ENCODE results near the gene SH3PXD2A. TPM values are rescaled to one million over a fixed set of nuclear protein-coding genes. Genes with fewer than 3 reads are reported as not detected.

SH3PXD2A gene
- total and polyA plus RNA-seq, 10 of the 15 experiments (the other 5 are each of a cell fraction or from before 2014, with no cell fraction given): 0.63 to 14.0 (median 4.4) TPM

- no peak for ATAC-seq
These were observed 258.4 kb downstream of the SH3PXD2A start for GRCh38 chr10:103597003-103597402.

DNA sequence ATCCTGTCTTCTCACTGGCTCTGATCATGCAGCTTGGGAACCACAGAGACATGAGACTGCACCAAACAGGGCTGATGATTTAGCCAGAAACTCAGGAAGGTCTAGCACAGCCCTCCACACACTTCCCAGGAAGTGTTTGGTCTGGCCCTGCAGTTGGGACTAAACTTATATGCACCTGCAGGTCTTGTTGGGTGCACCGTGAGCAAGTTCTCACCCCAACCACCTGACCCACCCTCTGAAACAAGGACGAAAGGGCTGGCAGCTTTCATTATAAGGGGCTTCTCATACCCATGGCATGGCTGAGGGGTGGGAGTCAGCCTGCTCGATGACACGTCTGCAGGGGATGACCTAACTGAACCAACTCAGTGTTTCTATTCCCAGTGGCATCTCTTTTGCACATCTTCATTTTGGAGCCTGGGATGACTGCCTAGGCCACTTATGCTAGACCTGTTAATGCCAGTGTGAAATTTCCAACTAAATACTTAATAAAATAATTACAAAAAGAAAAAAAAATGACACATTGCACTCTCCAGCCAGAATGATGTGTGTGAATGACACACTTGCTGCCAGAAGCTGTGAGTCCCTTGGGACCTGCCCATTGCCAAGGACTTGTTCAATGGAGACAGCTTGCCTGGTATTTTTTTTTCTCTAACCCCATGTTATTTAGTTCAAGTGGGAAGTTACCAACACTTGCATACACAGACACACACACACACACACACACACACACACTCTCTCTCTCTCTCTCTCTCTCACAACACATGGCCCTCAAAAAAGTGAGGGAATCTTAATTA lies 259.2 kb downstream of the SH3PXD2A start:
- no peaks in the 10 kb centered on the region for H3K79me2 ChIP-seq (ENCODE audit: control insufficient read depth, insufficient read depth, low read length)
- TF ChIP-seq ETV6 (conservative IDR thresholded peaks at IDR 0.05 in 1 of 2, IDR thresholded peaks at IDR 0.05 in 1 of 2; ENCODE audit: borderline replicate concordance in 1 of 2, low read depth in 1 of 2): no peak
- no peak for TF ChIP-seq NR2C1 (IDR thresholded peaks at IDR 0.05)
- TF ChIP-seq STAT3 (IDR thresholded peaks at IDR 0.05; ENCODE audit: low read depth, low read length): no peak
- TF ChIP-seq CHD2 (IDR thresholded peaks at IDR 0.05; ENCODE audit: borderline replicate concordance, low read depth, low read length): no peak
- TF ChIP-seq, protein P1, sequence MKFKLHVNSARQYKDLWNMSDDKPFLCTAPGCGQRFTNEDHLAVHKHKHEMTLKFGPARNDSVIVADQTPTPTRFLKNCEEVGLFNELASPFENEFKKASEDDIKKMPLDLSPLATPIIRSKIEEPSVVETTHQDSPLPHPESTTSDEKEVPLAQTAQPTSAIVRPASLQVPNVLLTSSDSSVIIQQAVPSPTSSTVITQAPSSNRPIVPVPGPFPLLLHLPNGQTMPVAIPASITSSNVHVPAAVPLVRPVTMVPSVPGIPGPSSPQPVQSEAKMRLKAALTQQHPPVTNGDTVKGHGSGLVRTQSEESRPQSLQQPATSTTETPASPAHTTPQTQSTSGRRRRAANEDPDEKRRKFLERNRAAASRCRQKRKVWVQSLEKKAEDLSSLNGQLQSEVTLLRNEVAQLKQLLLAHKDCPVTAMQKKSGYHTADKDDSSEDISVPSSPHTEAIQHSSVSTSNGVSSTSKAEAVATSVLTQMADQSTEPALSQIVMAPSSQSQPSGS (IDR thresholded peaks at IDR 0.05; ENCODE audit: low read length): no peak
- TF ChIP-seq POLR2AphosphoS5 (IDR thresholded peaks at IDR 0.05; ENCODE audit: low read length): no peak
- no peak for TF ChIP-seq GATAD2B (conservative IDR thresholded peaks at IDR 0.05; ENCODE audit: low read depth)
- 70% methylated on average over 4 of the region's 4 CpGs for WGBS (ENCODE audit: insufficient coverage, insufficient replicate concordance, low lambda C conversion rate, missing lambda C conversion rate)
- POLR2A ChIA-PET: no interaction called here
- CTCF ChIA-PET: interaction anchor here (0.9 kb wide), 1 partner anchor 88 kb away, joined by 5 read pairs; no protein-coding TSS in a partner anchor
- SMC1A ChIA-PET (ENCODE audit: uncharacterized antibody, unreplicated experiment): no interaction called here
- no peak for DNase-seq (ENCODE audit: low read depth, low spot score)
- RAD21 ChIA-PET (ENCODE audit: unreplicated experiment): no interaction called here
- no peaks in the 10 kb centered on the region for H4K20me1 ChIP-seq (ENCODE audit: control insufficient read depth, insufficient read depth)
- no peaks in the 10 kb centered on the region for H3K9me3 ChIP-seq (replicated peaks; ENCODE audit: control insufficient read depth, insufficient read depth, low read length)
- intact Hi-C loops (cut with micrococcal nuclease; ENCODE audit: unreplicated experiment) (loop anchor here (10.0 kb wide), 1 partner anchor 181 kb away; no protein-coding TSS in a partner anchor), in situ Hi-C loops (cut with MboI) (no loop called here)
- BruUV-seq (replicated peaks): no TSS peak
- H2AFZ ChIP-seq (ENCODE audit: control insufficient read depth, low read depth, low read length): no peak overlapping the region
- no peaks in the 10 kb centered on the region; a peak in 1 of 4 replicates for H3K36me3 ChIP-seq (ENCODE audit: control insufficient read depth in 2 of 2, insufficient read depth in 2 of 2, low read length in 1 of 2)
- no peak overlapping the region for H3K9ac ChIP-seq (ENCODE audit: control insufficient read depth, insufficient read depth, low read length)
- no peaks in the 10 kb centered on the region for H3K27me3 ChIP-seq (replicated peaks in 1 of 2; ENCODE audit: control insufficient read depth in 2 of 2, insufficient read depth in 2 of 2, low read length in 1 of 2)
- no peak for ATAC-seq
- H3K4me2 ChIP-seq (ENCODE audit: control insufficient read depth, insufficient read depth): no peak overlapping the region
- no peak overlapping the region for H3K27ac ChIP-seq (ENCODE audit: control insufficient read depth, insufficient read depth)
- no peaks in the 10 kb centered on the region for H3K4me1 ChIP-seq (ENCODE audit: control insufficient read depth, insufficient read depth, low read length)
- no peak for FAIRE-seq
- no peak overlapping the region for H3K4me3 ChIP-seq

More at GRCh38 chr10:103597003-103597402, 258.4 kb downstream of the SH3PXD2A start:
- Histone ChIP-seq H3K4me1 (ENCODE audit: control insufficient read depth, insufficient read depth, low read length) (no peaks in the 10 kb centered on the region), H3K36me3 (ENCODE audit: control insufficient read depth in 2 of 2, insufficient read depth in 2 of 2, low read length in 1 of 2) (no peaks in the 10 kb centered on the region; a peak in 1 of 4 replicates), H3K79me2 (ENCODE audit: control insufficient read depth, insufficient read depth, low read length) (no peaks in the 10 kb centered on the region), H3K9me3 (replicated peaks; ENCODE audit: control insufficient read depth, insufficient read depth, low read length) (no peaks in the 10 kb centered on the region), H2AFZ (ENCODE audit: control insufficient read depth, low read depth, low read length) (no peak overlapping the region), H3K4me2 (ENCODE audit: control insufficient read depth, insufficient read depth) (no peak overlapping the region), H4K20me1 (ENCODE audit: control insufficient read depth, insufficient read depth) (no peaks in the 10 kb centered on the region), H3K4me3 (no peak overlapping the region), H3K9ac (ENCODE audit: control insufficient read depth, insufficient read depth, low read length) (no peak overlapping the region), H3K27me3 (replicated peaks in 1 of 2; ENCODE audit: control insufficient read depth in 2 of 2, insufficient read depth in 2 of 2, low read length in 1 of 2) (no peaks in the 10 kb centered on the region), H3K27ac (ENCODE audit: control insufficient read depth, insufficient read depth) (no peak overlapping the region)
- 73% methylated on average over 6 of the region's 6 CpGs for WGBS (ENCODE audit: insufficient coverage, insufficient replicate concordance, low lambda C conversion rate, missing lambda C conversion rate)
- SMC1A ChIA-PET (ENCODE audit: uncharacterized antibody, unreplicated experiment): no interaction called here
- RAD21 ChIA-PET (ENCODE audit: unreplicated experiment): no interaction called here
- intact Hi-C loops (cut with micrococcal nuclease; ENCODE audit: unreplicated experiment) (loop anchor here (10.0 kb wide), 1 partner anchor 182 kb away; no protein-coding TSS in a partner anchor), in situ Hi-C loops (cut with MboI) (no loop called here)
- DNase-seq (ENCODE audit: low read depth, low spot score) (no peak), FAIRE-seq (no peak)
- POLR2A ChIA-PET: no interaction called here
- no TSS peak for BruUV-seq (replicated peaks)
- CTCF ChIA-PET: interaction anchor here (0.9 to 1.8 kb wide), 3 partner anchors 69 to 89 kb away, joined by 3 to 5 read pairs (median 4); no protein-coding TSS in a partner anchor
- no peak for TF ChIP-seq SMAD5 (IDR thresholded peaks at IDR 0.05; ENCODE audit: low read depth)

All from GM12878 (cell line).